ENCODE measurements around the gene PDCD6IP.

PDCD6IP gene

DNA sequence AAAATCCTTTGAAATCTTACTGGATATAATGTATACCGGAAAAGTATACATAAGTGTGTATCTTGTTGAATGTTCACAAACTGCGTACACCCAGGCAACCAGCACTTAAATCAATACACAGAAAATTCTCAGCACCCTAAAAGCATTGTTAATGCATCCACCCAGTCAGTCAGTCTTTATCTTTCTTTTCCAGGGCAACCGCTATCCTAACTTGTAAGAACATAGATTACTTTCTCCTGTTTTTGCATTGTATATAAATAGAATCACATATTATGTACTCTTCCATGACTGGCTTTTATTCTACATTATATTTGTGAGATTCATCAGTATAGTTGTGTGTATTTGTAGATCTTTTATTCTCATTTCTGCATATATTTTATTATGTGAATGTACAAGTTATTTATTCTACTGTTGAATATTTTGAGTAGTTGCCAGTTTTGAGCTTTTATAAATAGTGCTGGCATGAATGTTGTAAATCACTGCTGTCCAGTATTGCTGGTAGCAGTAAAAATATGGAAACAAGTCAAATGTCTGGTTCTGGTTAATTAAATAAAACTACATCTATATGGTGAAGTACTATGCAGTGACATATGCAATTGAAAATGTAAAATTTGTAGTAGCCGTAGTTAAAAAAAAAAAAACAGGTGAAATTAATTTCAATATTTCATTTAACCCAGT is 62.1 kb downstream of the PDCD6IP start:
- no peak for DNase-seq
- H3K4me3 ChIP-seq (ENCODE audit: low read length): no peak overlapping the region
- H3K36me3 ChIP-seq (replicated peaks; ENCODE audit: insufficient read depth, low read length): peaks cover 8% of the 10 kb centered on the region; the same call in 1 of the 2 replicates
- H3K4me1 ChIP-seq (ENCODE audit: low read length): no peaks in the 10 kb centered on the region
- TF ChIP-seq, protein P1, sequence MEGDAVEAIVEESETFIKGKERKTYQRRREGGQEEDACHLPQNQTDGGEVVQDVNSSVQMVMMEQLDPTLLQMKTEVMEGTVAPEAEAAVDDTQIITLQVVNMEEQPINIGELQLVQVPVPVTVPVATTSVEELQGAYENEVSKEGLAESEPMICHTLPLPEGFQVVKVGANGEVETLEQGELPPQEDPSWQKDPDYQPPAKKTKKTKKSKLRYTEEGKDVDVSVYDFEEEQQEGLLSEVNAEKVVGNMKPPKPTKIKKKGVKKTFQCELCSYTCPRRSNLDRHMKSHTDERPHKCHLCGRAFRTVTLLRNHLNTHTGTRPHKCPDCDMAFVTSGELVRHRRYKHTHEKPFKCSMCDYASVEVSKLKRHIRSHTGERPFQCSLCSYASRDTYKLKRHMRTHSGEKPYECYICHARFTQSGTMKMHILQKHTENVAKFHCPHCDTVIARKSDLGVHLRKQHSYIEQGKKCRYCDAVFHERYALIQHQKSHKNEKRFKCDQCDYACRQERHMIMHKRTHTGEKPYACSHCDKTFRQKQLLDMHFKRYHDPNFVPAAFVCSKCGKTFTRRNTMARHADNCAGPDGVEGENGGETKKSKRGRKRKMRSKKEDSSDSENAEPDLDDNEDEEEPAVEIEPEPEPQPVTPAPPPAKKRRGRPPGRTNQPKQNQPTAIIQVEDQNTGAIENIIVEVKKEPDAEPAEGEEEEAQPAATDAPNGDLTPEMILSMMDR (IDR thresholded peaks at IDR 0.05; ENCODE audit: low read length): no peak
- TF ChIP-seq EZH2 (optimal IDR thresholded peaks at IDR 0.05; ENCODE audit: low read depth, low read length) (no peak), EZH2phosphoT487 (IDR thresholded peaks at IDR 0.05; ENCODE audit: low read length) (no peak)
- H3K9ac ChIP-seq (ENCODE audit: low read length): no peak overlapping the region
- H3K9me2 ChIP-seq (replicated peaks; ENCODE audit: insufficient read depth, low read length): no peaks in the 10 kb centered on the region
- H3F3A ChIP-seq (ENCODE audit: insufficient read depth, low read length): no peaks in the 10 kb centered on the region
- H3K27me3 ChIP-seq (replicated peaks; ENCODE audit: insufficient read depth, low read length): no peaks in the 10 kb centered on the region
- no peaks in the 10 kb centered on the region for H3K79me2 ChIP-seq (ENCODE audit: low read length)
- no peaks in the 10 kb centered on the region for H4K20me1 ChIP-seq (ENCODE audit: insufficient read depth, low read length)
- no peak overlapping the region for H3K27ac ChIP-seq (ENCODE audit: low read length)
- no peak overlapping the region for H3K4me2 ChIP-seq (ENCODE audit: low read depth, low read length)
- H2AFZ ChIP-seq (ENCODE audit: low read length): no peak overlapping the region
- no peaks in the 10 kb centered on the region for H3K9me3 ChIP-seq (replicated peaks; ENCODE audit: insufficient read depth, low read length)

DNA sequence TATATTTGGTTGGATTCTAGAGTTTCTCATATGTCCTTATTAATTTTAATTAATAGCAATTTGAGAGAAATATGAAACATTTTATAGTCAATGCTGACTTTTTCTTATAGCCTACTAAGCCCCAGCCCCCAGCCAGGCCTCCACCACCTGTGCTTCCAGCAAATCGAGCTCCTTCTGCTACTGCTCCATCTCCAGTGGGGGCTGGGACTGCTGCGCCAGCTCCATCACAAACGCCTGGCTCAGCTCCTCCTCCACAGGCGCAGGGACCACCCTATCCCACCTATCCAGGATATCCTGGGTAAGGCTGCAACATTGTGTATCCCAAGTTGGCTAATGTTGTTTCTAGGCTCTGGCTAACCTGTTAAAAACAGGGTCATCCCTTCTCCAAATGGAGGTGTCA is 66.7 kb downstream of the PDCD6IP start:
- no peaks in the 10 kb centered on the region for H3K4me1 ChIP-seq (ENCODE audit: low read length)
- H3K9me3 ChIP-seq (replicated peaks; ENCODE audit: insufficient read depth, low read length): no peaks in the 10 kb centered on the region
- H3F3A ChIP-seq (ENCODE audit: insufficient read depth, low read length): no peaks in the 10 kb centered on the region
- no peaks in the 10 kb centered on the region for H3K9me2 ChIP-seq (replicated peaks; ENCODE audit: insufficient read depth, low read length)
- no peak overlapping the region for H3K9ac ChIP-seq (ENCODE audit: low read length)
- H3K27ac ChIP-seq (ENCODE audit: low read length): no peak overlapping the region
- no peak for TF ChIP-seq EZH2phosphoT487 (IDR thresholded peaks at IDR 0.05; ENCODE audit: low read length)
- no peak for TF ChIP-seq EZH2 (optimal IDR thresholded peaks at IDR 0.05; ENCODE audit: low read depth, low read length)
- TF ChIP-seq, protein P1 (IDR thresholded peaks at IDR 0.05; ENCODE audit: low read length): no peak
- no peaks in the 10 kb centered on the region for H4K20me1 ChIP-seq (ENCODE audit: insufficient read depth, low read length)
- peaks cover 12% of the 10 kb centered on the region; the same call in 1 of the 2 replicates for H3K36me3 ChIP-seq (replicated peaks; ENCODE audit: insufficient read depth, low read length)
- H3K4me3 ChIP-seq (ENCODE audit: low read length): no peak overlapping the region
- H3K79me2 ChIP-seq (ENCODE audit: low read length): no peaks in the 10 kb centered on the region
- H3K4me2 ChIP-seq (ENCODE audit: low read depth, low read length): no peak overlapping the region
- no peak overlapping the region for H2AFZ ChIP-seq (ENCODE audit: low read length)
- DNase-seq: no peak
- no peaks in the 10 kb centered on the region for H3K27me3 ChIP-seq (replicated peaks; ENCODE audit: insufficient read depth, low read length)

DNA sequence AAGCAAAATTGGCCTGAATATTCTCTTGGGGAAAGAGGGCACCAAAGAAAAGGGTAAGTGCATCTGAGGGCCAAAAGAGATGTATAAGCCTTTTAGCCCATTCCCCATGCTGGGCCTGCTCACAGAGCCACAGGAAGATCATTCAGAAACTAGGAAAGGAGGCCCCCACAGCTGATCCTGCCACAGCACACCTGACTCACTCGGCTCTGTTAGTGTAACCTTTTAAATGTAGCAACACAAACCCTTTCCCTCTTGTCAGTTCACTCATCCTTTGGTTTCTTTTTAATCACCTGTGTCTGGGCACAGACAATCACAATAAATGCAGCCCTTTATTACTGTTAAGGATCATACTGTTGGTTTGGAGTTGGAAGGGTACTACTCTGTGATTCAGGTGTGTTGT is 69.9 kb downstream of the PDCD6IP start:
- Histone ChIP-seq H3F3A (ENCODE audit: insufficient read depth, low read length) (no peaks in the 10 kb centered on the region), H3K79me2 (ENCODE audit: low read length) (no peaks in the 10 kb centered on the region), H3K9me2 (replicated peaks; ENCODE audit: insufficient read depth, low read length) (no peaks in the 10 kb centered on the region), H4K20me1 (ENCODE audit: insufficient read depth, low read length) (no peaks in the 10 kb centered on the region), H2AFZ (ENCODE audit: low read length) (no peak overlapping the region), H3K4me3 (ENCODE audit: low read length) (no peak overlapping the region), H3K27me3 (replicated peaks; ENCODE audit: insufficient read depth, low read length) (no peaks in the 10 kb centered on the region), H3K27ac (ENCODE audit: low read length) (no peak overlapping the region), H3K9me3 (replicated peaks; ENCODE audit: insufficient read depth, low read length) (no peaks in the 10 kb centered on the region), H3K4me2 (ENCODE audit: low read depth, low read length) (no peak overlapping the region), H3K36me3 (replicated peaks; ENCODE audit: insufficient read depth, low read length) (peaks cover 12% of the 10 kb centered on the region; the same call in 1 of the 2 replicates), H3K9ac (ENCODE audit: low read length) (no peak overlapping the region), H3K4me1 (ENCODE audit: low read length) (no peaks in the 10 kb centered on the region)
- TF ChIP-seq EZH2 (optimal IDR thresholded peaks at IDR 0.05; ENCODE audit: low read depth, low read length) (no peak), EZH2phosphoT487 (IDR thresholded peaks at IDR 0.05; ENCODE audit: low read length) (no peak)
- TF ChIP-seq, protein P1 (IDR thresholded peaks at IDR 0.05; ENCODE audit: low read length): no peak
- no peak for DNase-seq

Data from MM.1S (cell line).